Lung (tissue), 12 donors: ENCODE data around the gene SLC28A3. TPM values are rescaled to one million over a fixed set of nuclear protein-coding genes. Genes with fewer than 3 reads are reported as not detected.

Experiments
- ATAC-seq: fragments of 200-7000 bp; cut with Tn5 transposase; one replicate; pipeline ENCODE4 v1.9.1; 2020; ENCODE audit warnings: moderate number of reproducible peaks; ENCODE audit not compliant: insufficient read depth, low FRiP score
- DNase-seq, 3 donors: peaks; one replicate each; pipeline ENCODE4 v3.0.0-alpha.2; 2013 to 2017
- H3K27ac ChIP-seq, 2 donors: one replicate each; pipeline ENCODE4 v1.5.1; 2013; ENCODE audit warnings: mild to moderate bottlenecking in 2 of 2, moderate library complexity in 2 of 2, control low read depth in 1 of 2, inconsistent platforms in 1 of 2, low read depth in 1 of 2, low read length in 1 of 2
- H3K27me3 ChIP-seq, 3 donors: one replicate each; pipeline ENCODE4 v1.5.1; 2013; ENCODE audit warnings: low read length in 2 of 3; ENCODE audit not compliant: control insufficient read depth in 3 of 3, insufficient read depth in 3 of 3
- H3K36me3 ChIP-seq, 4 donors: one replicate each; pipeline ENCODE4 v1.5.1; 2013; ENCODE audit warnings: low read length in 4 of 4, mild to moderate bottlenecking in 1 of 4, moderate library complexity in 1 of 4; ENCODE audit not compliant: control insufficient read depth in 4 of 4, insufficient read depth in 4 of 4
- H3K4me1 ChIP-seq, 5 donors: one replicate each; pipeline ENCODE4 v1.5.1; 2013; ENCODE audit warnings: low read length in 5 of 5, mild to moderate bottlenecking in 2 of 5, moderate library complexity in 1 of 5; ENCODE audit not compliant: control insufficient read depth in 5 of 5, insufficient read depth in 5 of 5
- H3K4me3 ChIP-seq: one replicate; pipeline ENCODE4 v1.5.1; 2013; ENCODE audit warnings: mild to moderate bottlenecking, control low read depth, moderate library complexity
- H3K9ac ChIP-seq, 2 donors: one replicate each; pipeline ENCODE4 v1.5.1; 2013; ENCODE audit warnings: low read length in 2 of 2, control low read depth in 1 of 2; ENCODE audit not compliant: insufficient read depth in 1 of 2
- H3K9me3 ChIP-seq, 4 donors: one replicate each; pipeline ENCODE4 v1.5.1; 2013; ENCODE audit warnings: low read length in 3 of 4, mild to moderate bottlenecking in 1 of 4, moderate library complexity in 1 of 4; ENCODE audit not compliant: control insufficient read depth in 4 of 4, insufficient read depth in 3 of 4
- CTCF ChIP-seq: IDR thresholded peaks from 2 replicates; pipeline ENCODE4 v1.5.1; 2012; ENCODE audit warnings: mild to moderate bottlenecking; ENCODE audit errors: control extremely low read depth, extremely low read depth
- WGBS, 2 donors: extraction: QIAGEN DNeasy Blood & Tissue Kit; methylation state at CpG; one replicate each; pipeline ENCODE4 v1.1.7; 2013; 5-methylcytosine and 5-hydroxymethylcytosine counted together
- polyA plus RNA-seq, 2 donors: library from polyadenylated mRNA; stranded (reverse); fragments of 200-250 nt; gene quantifications; one replicate each; pipeline ENCODE4 v1.2.1, GENCODE V29; 2013
- total RNA-seq, 2 donors: library from RNA; depleted of rRNA in 1 of 2; stranded (reverse); fragments of >200 nt in 1 of 2; gene quantifications; one replicate each; pipeline ENCODE4 v1.2.1, GENCODE V29; 2014 to 2021
- donor health status: control.
- donor health status: control.
- donor health status: Bipolar disorder and iron deficiency.
- donor health status: healthy.
- donor health status: DM: yes; HTN: yes; CAD: no.

SLC28A3 gene
- total and polyA plus RNA-seq, 4 donors: 0.59 to 4.0 (median 0.88) TPM

DNA sequence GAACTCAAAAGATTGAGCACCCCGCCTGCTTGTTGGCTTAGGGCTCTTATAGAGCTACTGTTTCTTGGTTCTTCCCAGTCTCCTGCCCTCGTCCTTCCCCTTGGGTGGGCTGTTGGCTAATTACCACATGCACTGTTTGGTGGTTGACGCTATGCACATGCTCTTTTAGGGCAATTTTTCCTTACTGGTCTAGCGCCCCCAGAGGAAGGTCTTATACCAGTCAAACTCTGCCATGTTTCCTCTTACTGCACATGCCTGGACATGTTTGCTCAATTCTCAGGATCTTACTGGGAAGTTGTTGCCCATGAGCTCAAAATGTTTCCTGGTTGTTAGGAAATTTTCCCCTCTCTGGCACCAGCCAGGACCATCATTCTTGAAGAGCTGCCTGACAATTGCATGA is 101.9 kb downstream of the SLC28A3 start:
- Histone ChIP-seq H3K4me3 (no peak overlapping the region), H3K9me3 (peaks cover 0 to 6% (median 0%) of the 10 kb centered on the region in 4 donors)
- 89 to 92% methylated on average over 4 of the region's 4 CpGs for WGBS, 2 donors

DNA sequence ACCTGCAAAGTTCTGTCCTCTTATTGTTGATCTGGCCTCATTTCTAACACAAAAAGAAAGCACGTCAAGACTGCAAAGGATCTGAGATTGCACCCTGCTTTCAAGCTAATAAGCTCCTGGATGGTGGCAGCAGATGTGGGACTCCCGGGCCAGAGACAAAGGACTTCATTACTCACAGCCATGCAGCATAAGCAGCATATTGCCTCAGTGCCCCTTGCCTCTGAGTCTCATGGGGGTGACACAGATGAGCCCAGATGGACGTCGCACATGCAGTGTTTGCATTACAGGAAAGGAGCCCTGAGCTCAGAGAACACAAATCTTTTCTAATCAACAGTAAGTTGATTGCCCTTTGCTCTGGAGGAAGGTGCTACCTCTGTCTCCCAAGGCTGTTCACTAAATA is 105.0 kb downstream of the SLC28A3 start:
- Histone ChIP-seq H3K27ac (no peak overlapping the region), H3K4me3 (no peak overlapping the region), H3K36me3 (no peaks in the 10 kb centered on the region), H3K9me3 (peaks cover 0 to 4% (median 0%) of the 10 kb centered on the region in 4 donors), H3K9ac (no peak overlapping the region), H3K27me3 (no peaks in the 10 kb centered on the region), H3K4me1 (peaks cover 0 to 6% (median 0%) of the 10 kb centered on the region in 5 donors)
- no peak for ATAC-seq
- 93% methylated on average over 4 of the region's 4 CpGs for WGBS, 2 donors
- no peak for TF ChIP-seq CTCF
- DNase-seq: no peak

More for the DNA sequence above, 101.9 kb downstream of the SLC28A3 start:
- no peak for TF ChIP-seq CTCF
- H3K36me3 ChIP-seq: no peaks in the 10 kb centered on the region
- H3K4me1 ChIP-seq: no peaks in the 10 kb centered on the region
- DNase-seq (no peak), ATAC-seq (no peak)
- no peak overlapping the region for H3K27ac ChIP-seq
- no peak overlapping the region for H3K9ac ChIP-seq
- H3K27me3 ChIP-seq: no peaks in the 10 kb centered on the region

DNA sequence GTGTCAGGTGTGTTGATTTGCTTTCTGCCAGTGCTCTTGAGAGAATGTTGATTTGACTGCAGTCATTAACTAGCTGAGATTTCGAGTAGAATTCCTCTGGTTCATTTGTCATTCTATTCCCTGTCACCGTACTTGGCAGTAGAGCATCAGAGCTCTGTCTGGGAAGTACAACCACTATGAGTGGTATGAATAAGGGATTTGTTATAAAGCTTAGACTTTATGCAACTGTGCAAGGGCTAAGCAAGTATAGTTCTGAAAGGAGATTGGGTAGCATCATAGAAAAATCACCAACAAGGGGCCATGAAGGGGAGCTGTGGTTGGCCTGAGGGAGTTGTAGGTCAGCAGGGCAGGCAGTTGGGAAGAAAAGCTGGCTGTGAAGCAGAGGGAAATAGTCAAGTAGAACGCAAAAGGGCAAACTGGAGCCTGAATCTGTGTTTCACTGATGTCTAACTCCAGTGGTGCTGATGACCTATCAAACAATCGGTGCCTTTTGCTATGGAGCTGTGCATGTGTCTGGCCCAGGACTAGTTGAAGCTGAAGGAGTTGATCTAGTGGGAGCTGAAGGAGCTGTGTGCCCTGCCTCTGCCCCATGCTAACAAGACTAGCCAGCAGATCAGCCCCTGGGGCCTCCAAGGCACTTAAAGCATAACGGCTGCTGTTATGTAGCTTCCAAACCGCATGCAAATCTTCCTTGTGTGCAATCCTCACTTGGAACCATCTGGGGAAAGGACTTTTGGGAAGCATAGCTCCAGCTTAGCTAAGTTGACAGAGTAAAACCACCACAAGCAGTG is 110.0 kb downstream of the SLC28A3 start:
- no peaks in the 10 kb centered on the region for H3K36me3 ChIP-seq
- ATAC-seq (no peak), DNase-seq (peak; percentile 30 to 47 (median 37))
- 67 to 81% methylated on average over 6 of the region's 6 CpGs for WGBS, 2 donors
- H3K4me3 ChIP-seq: no peak overlapping the region
- no peak overlapping the region for H3K27ac ChIP-seq
- no peaks in the 10 kb centered on the region for H3K9me3 ChIP-seq
- peaks cover 0 to 19% (median 4%) of the 10 kb centered on the region in 5 donors for H3K4me1 ChIP-seq
- H3K27me3 ChIP-seq: no peaks in the 10 kb centered on the region
- H3K9ac ChIP-seq: no peak overlapping the region
- no peak for TF ChIP-seq CTCF
